WTC11 (cell line): Measurements from ENCODE around the gene DCT. TPM values are rescaled to one million over a fixed set of nuclear protein-coding genes. Genes with fewer than 3 reads are reported as not detected.

Experiments
- ATAC-seq: fragments of 200-7000 bp; cut with Tn5 transposase; 2 replicates; pipeline ENCODE4 v1.10.0; 2021; ENCODE audit warnings: mild to moderate bottlenecking, moderate library complexity
- CTCF ChIA-PET: fragments of 300-600 bp; sonication (Branson Sonifier 250); formaldehyde crosslinking; loops from one replicate; lab custom pipeline; 2021; ENCODE audit warnings: antibody characterized with exemption; lab: Charles Lee
- POLR2A ChIA-PET: fragments of 350-600 bp; sonication (Branson Sonifier 250); formaldehyde crosslinking; loops from one replicate; lab custom pipeline; 2021; ENCODE audit warnings: antibody characterized with exemption; lab: Charles Lee
- DNase-seq: peaks from one replicate; pipeline ENCODE4 v3.0.0; 2021; ENCODE audit warnings: low spot score
- H3K27ac Mint-ChIP-seq: 2 replicates; pipeline ENCODE4 v1.8.0; 2021; ENCODE audit warnings: mixed read lengths
- H3K27me3 Mint-ChIP-seq: 2 replicates; pipeline ENCODE4 v1.8.0; 2021; ENCODE audit warnings: low read depth, mild to moderate bottlenecking, moderate library complexity, mixed read lengths
- H3K36me3 Mint-ChIP-seq: 2 replicates; pipeline ENCODE4 v1.8.0; 2021; ENCODE audit warnings: mixed read lengths
- H3K4me1 Mint-ChIP-seq: 2 replicates; pipeline ENCODE4 v1.8.0; 2022; ENCODE audit warnings: mixed read lengths
- H3K4me3 Mint-ChIP-seq: 2 replicates; pipeline ENCODE4 v1.8.0; 2021; ENCODE audit warnings: mild to moderate bottlenecking, moderate library complexity, mixed read lengths
- H3K9me3 Mint-ChIP-seq: 2 replicates; pipeline ENCODE4 v1.8.0; 2021; ENCODE audit warnings: mixed read lengths
- ATF1 ChIP-seq: sonication (generic); formaldehyde crosslinking; IDR thresholded peaks from 2 replicates; pipeline ENCODE4 v1.8.1; 2023; ENCODE audit warnings: mild to moderate bottlenecking, moderate library complexity, missing genetic modification reagents
- EMX1 ChIP-seq: fragments of 250-450 bp; sonication (Bioruptor Pico); IDR thresholded peaks from 2 replicates; pipeline ENCODE4 v1.8.0; 2021; ENCODE audit warnings: mild to moderate bottlenecking
- ETV6 ChIP-seq: sonication (generic); formaldehyde crosslinking; IDR thresholded peaks from 2 replicates; pipeline ENCODE4 v1.8.1; 2022; ENCODE audit warnings: mild to moderate bottlenecking, missing genetic modification reagents
- GTF2I ChIP-seq: fragments of 250-450 bp; sonication (Bioruptor Pico); conservative IDR thresholded peaks from 2 replicates; pipeline ENCODE4 v1.4.0; 2021; ENCODE audit warnings: mild to moderate bottlenecking
- JAZF1 ChIP-seq: fragments of 250-450 bp; sonication (Bioruptor Pico); IDR thresholded peaks from 2 replicates; pipeline ENCODE4 v1.9.0; 2021; ENCODE audit warnings: moderate library complexity, mild to moderate bottlenecking, inconsistent platforms
- RELA ChIP-seq: sonication (generic); formaldehyde crosslinking; IDR thresholded peaks from 2 replicates; pipeline ENCODE4 v1.8.1; 2022; ENCODE audit warnings: missing genetic modification reagents, mild to moderate bottlenecking, borderline replicate concordance
- TCF7 ChIP-seq: sonication (generic); formaldehyde crosslinking; IDR thresholded peaks from 2 replicates; pipeline ENCODE4 v1.8.0; 2022; ENCODE audit warnings: mild to moderate bottlenecking, low read depth, missing genetic modification reagents, moderate library complexity
- ZNF423 ChIP-seq: fragments of 250-450 bp; sonication (Bioruptor Pico); IDR thresholded peaks from 2 replicates; pipeline ENCODE4 v2.1.2; 2022; ENCODE audit warnings: mild to moderate bottlenecking, moderate library complexity
- total RNA-seq: library from RNA; stranded (reverse); gene quantifications from 3 replicates; pipeline ENCODE4 v1.2.3, GENCODE V29; 2021
- TF ChIP-seq, protein P1 (sequence below): sonication (generic); formaldehyde crosslinking; IDR thresholded peaks from 2 replicates; pipeline ENCODE4 v1.8.1; 2023; ENCODE audit warnings: mild to moderate bottlenecking, missing genetic modification reagents, borderline replicate concordance
- TF ChIP-seq, protein P2 (sequence below): fragments of 250-450 bp; sonication (Bioruptor Pico); IDR thresholded peaks from 2 replicates; pipeline ENCODE4 v1.8.0; 2021; ENCODE audit warnings: mild to moderate bottlenecking
- TF ChIP-seq, protein P3 (sequence below): sonication (generic); formaldehyde crosslinking; IDR thresholded peaks from 2 replicates; pipeline ENCODE4 v1.8.0; 2023; ENCODE audit warnings: missing genetic modification reagents
- TF ChIP-seq, protein P4 (sequence below): sonication (generic); formaldehyde crosslinking; IDR thresholded peaks from 2 replicates; pipeline ENCODE4 v1.8.1; 2022; ENCODE audit warnings: mild to moderate bottlenecking, moderate library complexity, missing genetic modification reagents
- TF ChIP-seq, protein P5 (sequence below): fragments of 250-450 bp; sonication (Bioruptor Pico); IDR thresholded peaks from 2 replicates; pipeline ENCODE4 v1.9.0; 2021; ENCODE audit warnings: mild to moderate bottlenecking, borderline replicate concordance
- TF ChIP-seq, protein P6 (sequence below): fragments of 250-450 bp; sonication (Bioruptor Pico); IDR thresholded peaks from 2 replicates; pipeline ENCODE4 v1.9.0; 2021; ENCODE audit warnings: mild to moderate bottlenecking

The DCT gene
- total RNA-seq, 1 experiment from 2014 or later: not detected

DNA sequence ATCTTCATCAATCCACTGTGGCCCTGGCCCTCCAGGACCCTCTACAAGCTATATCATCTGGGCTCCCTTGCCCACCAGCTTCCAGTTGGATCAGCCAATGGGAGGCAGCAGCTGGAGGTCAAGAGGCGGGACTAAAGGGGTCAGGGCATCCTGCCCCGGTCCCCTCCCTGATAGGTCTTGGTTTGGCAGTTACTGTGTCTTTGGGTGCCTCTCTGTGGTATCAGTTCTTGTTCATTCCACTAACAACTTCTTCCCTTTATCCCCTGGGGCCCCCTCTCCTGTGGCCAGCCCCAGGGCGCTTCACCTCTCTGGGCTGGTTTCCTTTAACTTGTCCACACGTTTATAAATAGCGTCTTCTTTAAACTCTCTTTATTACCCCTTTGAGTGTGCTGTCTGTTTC, 83.6 kb downstream of the DCT start (continued):
- TF ChIP-seq, protein P1, sequence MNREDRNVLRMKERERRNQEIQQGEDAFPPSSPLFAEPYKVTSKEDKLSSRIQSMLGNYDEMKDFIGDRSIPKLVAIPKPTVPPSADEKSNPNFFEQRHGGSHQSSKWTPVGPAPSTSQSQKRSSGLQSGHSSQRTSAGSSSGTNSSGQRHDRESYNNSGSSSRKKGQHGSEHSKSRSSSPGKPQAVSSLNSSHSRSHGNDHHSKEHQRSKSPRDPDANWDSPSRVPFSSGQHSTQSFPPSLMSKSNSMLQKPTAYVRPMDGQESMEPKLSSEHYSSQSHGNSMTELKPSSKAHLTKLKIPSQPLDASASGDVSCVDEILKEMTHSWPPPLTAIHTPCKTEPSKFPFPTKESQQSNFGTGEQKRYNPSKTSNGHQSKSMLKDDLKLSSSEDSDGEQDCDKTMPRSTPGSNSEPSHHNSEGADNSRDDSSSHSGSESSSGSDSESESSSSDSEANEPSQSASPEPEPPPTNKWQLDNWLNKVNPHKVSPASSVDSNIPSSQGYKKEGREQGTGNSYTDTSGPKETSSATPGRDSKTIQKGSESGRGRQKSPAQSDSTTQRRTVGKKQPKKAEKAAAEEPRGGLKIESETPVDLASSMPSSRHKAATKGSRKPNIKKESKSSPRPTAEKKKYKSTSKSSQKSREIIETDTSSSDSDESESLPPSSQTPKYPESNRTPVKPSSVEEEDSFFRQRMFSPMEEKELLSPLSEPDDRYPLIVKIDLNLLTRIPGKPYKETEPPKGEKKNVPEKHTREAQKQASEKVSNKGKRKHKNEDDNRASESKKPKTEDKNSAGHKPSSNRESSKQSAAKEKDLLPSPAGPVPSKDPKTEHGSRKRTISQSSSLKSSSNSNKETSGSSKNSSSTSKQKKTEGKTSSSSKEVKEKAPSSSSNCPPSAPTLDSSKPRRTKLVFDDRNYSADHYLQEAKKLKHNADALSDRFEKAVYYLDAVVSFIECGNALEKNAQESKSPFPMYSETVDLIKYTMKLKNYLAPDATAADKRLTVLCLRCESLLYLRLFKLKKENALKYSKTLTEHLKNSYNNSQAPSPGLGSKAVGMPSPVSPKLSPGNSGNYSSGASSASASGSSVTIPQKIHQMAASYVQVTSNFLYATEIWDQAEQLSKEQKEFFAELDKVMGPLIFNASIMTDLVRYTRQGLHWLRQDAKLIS (CRISPR knock-in tag): no peak
- no peak for TF ChIP-seq EMX1 (CRISPR knock-in tag)

DNA sequence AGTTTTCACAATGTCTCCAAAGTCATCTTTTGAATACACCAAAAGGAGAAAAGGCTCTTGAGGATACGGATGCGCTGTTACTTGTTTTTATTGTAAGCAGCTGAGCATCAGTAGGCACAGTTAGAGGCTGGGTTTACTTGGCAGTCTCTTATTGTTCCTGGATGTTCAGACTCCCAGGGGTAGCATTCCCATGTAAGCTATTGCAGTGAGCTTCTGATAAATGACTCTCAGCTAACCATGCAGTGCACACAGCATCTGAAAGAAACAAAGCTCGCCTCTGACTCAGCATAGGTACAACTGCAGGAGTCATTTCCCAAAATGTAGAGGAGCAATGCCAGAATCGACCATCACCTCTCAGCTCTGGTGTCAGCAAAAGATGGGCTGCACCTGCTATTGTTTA, 84.8 kb downstream of the DCT start:
- ATAC-seq: no peak
- POLR2A ChIA-PET: no interaction called here
- H3K9me3 Mint-ChIP-seq: no peaks in the 10 kb centered on the region
- no peaks in the 10 kb centered on the region for H3K36me3 Mint-ChIP-seq
- no peak for DNase-seq
- CTCF ChIA-PET: interaction anchor here (0.8 to 1.4 kb wide), 2 partner anchors 20 to 22 kb away, joined by 4 to 8 read pairs; no protein-coding TSS in a partner anchor
- no peak overlapping the region for H3K4me3 Mint-ChIP-seq
- TF ChIP-seq, protein P2, sequence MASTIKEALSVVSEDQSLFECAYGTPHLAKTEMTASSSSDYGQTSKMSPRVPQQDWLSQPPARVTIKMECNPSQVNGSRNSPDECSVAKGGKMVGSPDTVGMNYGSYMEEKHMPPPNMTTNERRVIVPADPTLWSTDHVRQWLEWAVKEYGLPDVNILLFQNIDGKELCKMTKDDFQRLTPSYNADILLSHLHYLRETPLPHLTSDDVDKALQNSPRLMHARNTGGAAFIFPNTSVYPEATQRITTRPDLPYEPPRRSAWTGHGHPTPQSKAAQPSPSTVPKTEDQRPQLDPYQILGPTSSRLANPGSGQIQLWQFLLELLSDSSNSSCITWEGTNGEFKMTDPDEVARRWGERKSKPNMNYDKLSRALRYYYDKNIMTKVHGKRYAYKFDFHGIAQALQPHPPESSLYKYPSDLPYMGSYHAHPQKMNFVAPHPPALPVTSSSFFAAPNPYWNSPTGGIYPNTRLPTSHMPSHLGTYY: no peak
- TF ChIP-seq, protein P3, sequence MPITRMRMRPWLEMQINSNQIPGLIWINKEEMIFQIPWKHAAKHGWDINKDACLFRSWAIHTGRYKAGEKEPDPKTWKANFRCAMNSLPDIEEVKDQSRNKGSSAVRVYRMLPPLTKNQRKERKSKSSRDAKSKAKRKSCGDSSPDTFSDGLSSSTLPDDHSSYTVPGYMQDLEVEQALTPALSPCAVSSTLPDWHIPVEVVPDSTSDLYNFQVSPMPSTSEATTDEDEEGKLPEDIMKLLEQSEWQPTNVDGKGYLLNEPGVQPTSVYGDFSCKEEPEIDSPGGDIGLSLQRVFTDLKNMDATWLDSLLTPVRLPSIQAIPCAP (CRISPR knock-in tag): no peak
- no peak for TF ChIP-seq ZNF423 (CRISPR knock-in tag)
- no peak for TF ChIP-seq GTF2I (CRISPR knock-in tag)
- no peak for TF ChIP-seq TCF7
- TF ChIP-seq ATF1 (CRISPR knock-in tag): no peak
- H3K27me3 Mint-ChIP-seq: no peaks in the 10 kb centered on the region
- H3K27ac Mint-ChIP-seq: no peak overlapping the region
- peaks cover 2% of the 10 kb centered on the region for H3K4me1 Mint-ChIP-seq

DNA sequence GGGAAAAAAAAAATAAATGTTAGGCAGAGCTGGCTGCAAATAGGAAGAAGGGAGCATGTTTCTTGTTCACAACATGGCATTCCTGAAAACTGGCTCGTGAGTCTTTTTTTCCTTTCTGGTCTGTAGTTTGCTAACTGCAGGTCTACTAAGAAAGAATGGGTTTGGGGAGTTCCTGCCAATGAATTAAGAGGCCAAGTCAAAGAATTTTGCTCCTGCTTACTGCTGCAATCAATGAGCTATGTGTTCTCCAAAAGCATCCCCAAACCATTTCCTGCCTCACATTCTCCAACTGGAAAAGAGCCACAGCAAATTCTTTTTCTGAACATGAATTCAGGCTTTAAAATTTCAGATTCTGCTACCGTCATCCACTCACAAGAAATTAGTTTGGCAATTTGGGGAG, 88.6 kb downstream of the DCT start:
- no peak for DNase-seq
- ChIA-PET POLR2A (no interaction called here), CTCF (no interaction called here)
- Mint-ChIP-seq H3K27ac (no peak overlapping the region), H3K4me1 (peaks cover 12% of the 10 kb centered on the region), H3K9me3 (peaks cover 5% of the 10 kb centered on the region; the same call in 1 of the 2 replicates), H3K27me3 (no peaks in the 10 kb centered on the region), H3K36me3 (no peaks in the 10 kb centered on the region), H3K4me3 (no peak overlapping the region)
- TF ChIP-seq ZNF423 (CRISPR knock-in tag): no peak
- TF ChIP-seq, protein P4, sequence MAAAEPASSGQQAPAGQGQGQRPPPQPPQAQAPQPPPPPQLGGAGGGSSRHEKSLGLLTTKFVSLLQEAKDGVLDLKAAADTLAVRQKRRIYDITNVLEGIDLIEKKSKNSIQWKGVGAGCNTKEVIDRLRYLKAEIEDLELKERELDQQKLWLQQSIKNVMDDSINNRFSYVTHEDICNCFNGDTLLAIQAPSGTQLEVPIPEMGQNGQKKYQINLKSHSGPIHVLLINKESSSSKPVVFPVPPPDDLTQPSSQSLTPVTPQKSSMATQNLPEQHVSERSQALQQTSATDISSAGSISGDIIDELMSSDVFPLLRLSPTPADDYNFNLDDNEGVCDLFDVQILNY (CRISPR knock-in tag): no peak
- TF ChIP-seq, protein P5, sequence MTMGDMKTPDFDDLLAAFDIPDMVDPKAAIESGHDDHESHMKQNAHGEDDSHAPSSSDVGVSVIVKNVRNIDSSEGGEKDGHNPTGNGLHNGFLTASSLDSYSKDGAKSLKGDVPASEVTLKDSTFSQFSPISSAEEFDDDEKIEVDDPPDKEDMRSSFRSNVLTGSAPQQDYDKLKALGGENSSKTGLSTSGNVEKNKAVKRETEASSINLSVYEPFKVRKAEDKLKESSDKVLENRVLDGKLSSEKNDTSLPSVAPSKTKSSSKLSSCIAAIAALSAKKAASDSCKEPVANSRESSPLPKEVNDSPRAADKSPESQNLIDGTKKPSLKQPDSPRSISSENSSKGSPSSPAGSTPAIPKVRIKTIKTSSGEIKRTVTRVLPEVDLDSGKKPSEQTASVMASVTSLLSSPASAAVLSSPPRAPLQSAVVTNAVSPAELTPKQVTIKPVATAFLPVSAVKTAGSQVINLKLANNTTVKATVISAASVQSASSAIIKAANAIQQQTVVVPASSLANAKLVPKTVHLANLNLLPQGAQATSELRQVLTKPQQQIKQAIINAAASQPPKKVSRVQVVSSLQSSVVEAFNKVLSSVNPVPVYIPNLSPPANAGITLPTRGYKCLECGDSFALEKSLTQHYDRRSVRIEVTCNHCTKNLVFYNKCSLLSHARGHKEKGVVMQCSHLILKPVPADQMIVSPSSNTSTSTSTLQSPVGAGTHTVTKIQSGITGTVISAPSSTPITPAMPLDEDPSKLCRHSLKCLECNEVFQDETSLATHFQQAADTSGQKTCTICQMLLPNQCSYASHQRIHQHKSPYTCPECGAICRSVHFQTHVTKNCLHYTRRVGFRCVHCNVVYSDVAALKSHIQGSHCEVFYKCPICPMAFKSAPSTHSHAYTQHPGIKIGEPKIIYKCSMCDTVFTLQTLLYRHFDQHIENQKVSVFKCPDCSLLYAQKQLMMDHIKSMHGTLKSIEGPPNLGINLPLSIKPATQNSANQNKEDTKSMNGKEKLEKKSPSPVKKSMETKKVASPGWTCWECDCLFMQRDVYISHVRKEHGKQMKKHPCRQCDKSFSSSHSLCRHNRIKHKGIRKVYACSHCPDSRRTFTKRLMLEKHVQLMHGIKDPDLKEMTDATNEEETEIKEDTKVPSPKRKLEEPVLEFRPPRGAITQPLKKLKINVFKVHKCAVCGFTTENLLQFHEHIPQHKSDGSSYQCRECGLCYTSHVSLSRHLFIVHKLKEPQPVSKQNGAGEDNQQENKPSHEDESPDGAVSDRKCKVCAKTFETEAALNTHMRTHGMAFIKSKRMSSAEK (CRISPR knock-in tag): no peak
- TF ChIP-seq RELA: no peak
- TF ChIP-seq TCF7: no peak
- TF ChIP-seq ETV6 (CRISPR knock-in tag): no peak
- TF ChIP-seq, protein P6, sequence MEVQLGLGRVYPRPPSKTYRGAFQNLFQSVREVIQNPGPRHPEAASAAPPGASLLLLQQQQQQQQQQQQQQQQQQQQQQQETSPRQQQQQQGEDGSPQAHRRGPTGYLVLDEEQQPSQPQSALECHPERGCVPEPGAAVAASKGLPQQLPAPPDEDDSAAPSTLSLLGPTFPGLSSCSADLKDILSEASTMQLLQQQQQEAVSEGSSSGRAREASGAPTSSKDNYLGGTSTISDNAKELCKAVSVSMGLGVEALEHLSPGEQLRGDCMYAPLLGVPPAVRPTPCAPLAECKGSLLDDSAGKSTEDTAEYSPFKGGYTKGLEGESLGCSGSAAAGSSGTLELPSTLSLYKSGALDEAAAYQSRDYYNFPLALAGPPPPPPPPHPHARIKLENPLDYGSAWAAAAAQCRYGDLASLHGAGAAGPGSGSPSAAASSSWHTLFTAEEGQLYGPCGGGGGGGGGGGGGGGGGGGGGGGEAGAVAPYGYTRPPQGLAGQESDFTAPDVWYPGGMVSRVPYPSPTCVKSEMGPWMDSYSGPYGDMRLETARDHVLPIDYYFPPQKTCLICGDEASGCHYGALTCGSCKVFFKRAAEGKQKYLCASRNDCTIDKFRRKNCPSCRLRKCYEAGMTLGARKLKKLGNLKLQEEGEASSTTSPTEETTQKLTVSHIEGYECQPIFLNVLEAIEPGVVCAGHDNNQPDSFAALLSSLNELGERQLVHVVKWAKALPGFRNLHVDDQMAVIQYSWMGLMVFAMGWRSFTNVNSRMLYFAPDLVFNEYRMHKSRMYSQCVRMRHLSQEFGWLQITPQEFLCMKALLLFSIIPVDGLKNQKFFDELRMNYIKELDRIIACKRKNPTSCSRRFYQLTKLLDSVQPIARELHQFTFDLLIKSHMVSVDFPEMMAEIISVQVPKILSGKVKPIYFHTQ (CRISPR knock-in tag): no peak
- TF ChIP-seq JAZF1 (CRISPR knock-in tag): no peak
- TF ChIP-seq, protein P3 (CRISPR knock-in tag): no peak
- no peak for ATAC-seq
